B cell (primary cell): ENCODE data around the gene MMAB. TPM values are rescaled to one million over a fixed set of nuclear protein-coding genes. Genes with fewer than 3 reads are reported as not detected.

Source experiments
- ATAC-seq: fragments of 200-7000 bp; cut with Tn5 transposase; one replicate; pipeline ENCODE4 v1.10.0; 2021; ENCODE audit warnings: low read depth, mild to moderate bottlenecking, moderate number of reproducible peaks, moderate library complexity
- CTCF ChIA-PET: fragments of 350-600 bp; sonication (Branson Sonifier 250); formaldehyde crosslinking; loops from one replicate; lab custom pipeline; 2021; ENCODE audit warnings: antibody characterized with exemption, inconsistent platforms; lab: Charles Lee
- POLR2A ChIA-PET: fragments of 350-600 bp; sonication (Branson Sonifier 250); formaldehyde crosslinking; loops from one replicate; lab custom pipeline; 2021; ENCODE audit warnings: antibody characterized with exemption; lab: Charles Lee
- DNase-seq: peaks from one replicate; pipeline ENCODE4 v3.0.0; 2013
- H2AFZ ChIP-seq: 2 replicates; pipeline ENCODE4 v1.6.1; 2012; ENCODE audit warnings: mild to moderate bottlenecking, low read depth, low read length; ENCODE audit not compliant: insufficient read depth, poor library complexity, severe bottlenecking
- H3K27ac ChIP-seq, 2 donors: 1 replicate in 1 of 2; 2 replicates in 1 of 2; pipeline ENCODE4 v1.5.1; 2012 to 2013; ENCODE audit warnings: low read length in 2 of 2, mild to moderate bottlenecking in 2 of 2, moderate library complexity in 1 of 2
- H3K27me3 ChIP-seq, 4 experiments: fragments of 200-600 bp in 1 of 4; sonication (generic) in 1 of 4; replicated peaks in 1 of 4; 1 replicate in 2 of 4; 2 replicates in 2 of 4; pipeline versions ENCODE4 v1.6.1 to v1.7.0; 2013 to 2016; ENCODE audit warnings: low read length in 3 of 4, mild to moderate bottlenecking in 2 of 4, mixed read lengths in 1 of 4, moderate library complexity in 1 of 4; ENCODE audit not compliant: insufficient read depth in 4 of 4, control insufficient read depth in 3 of 4; ENCODE audit errors: control extremely low read depth in 1 of 4
- H3K36me3 ChIP-seq, 2 experiments: replicated peaks in 1 of 2; 1 replicate in 1 of 2; 2 replicates in 1 of 2; pipeline versions ENCODE4 v1.6.1 to v1.7.1; 2013; ENCODE audit warnings: low read length in 1 of 2; ENCODE audit not compliant: insufficient read depth in 2 of 2, control insufficient read depth in 1 of 2; ENCODE audit errors: control extremely low read depth in 1 of 2, extremely low read depth in 1 of 2
- H3K4me1 ChIP-seq, 2 donors: fragments of 200-600 bp in 1 of 2; sonication (generic) in 1 of 2; 1 replicate in 1 of 2; 2 replicates in 1 of 2; pipeline versions ENCODE4 v1.5.1 to v1.6.1; 2013 to 2017; ENCODE audit warnings: low read length in 2 of 2; ENCODE audit not compliant: control insufficient read depth in 2 of 2, insufficient read depth in 2 of 2
- H3K4me2 ChIP-seq: replicated peaks from 2 replicates; pipeline ENCODE3; 2012; ENCODE audit warnings: mild to moderate bottlenecking, low read depth, low read length; ENCODE audit not compliant: poor library complexity, severe bottlenecking
- H3K4me3 ChIP-seq, 5 experiments: fragments of 200-600 bp in 1 of 5; sonication (generic) in 1 of 5; 1 replicate in 3 of 5; 2 replicates in 2 of 5; pipeline versions ENCODE4 v1.5.1 to v1.7.0; 2011 to 2016; ENCODE audit warnings: low read length in 4 of 5, mild to moderate bottlenecking in 4 of 5, low read depth in 2 of 5, control low read depth in 1 of 5, moderate library complexity in 1 of 5; ENCODE audit not compliant: insufficient read depth in 1 of 5; ENCODE audit errors: control extremely low read depth in 1 of 5, extremely low read depth in 1 of 5
- H3K79me2 ChIP-seq: fragments of 200-600 bp; sonication (generic); one replicate; pipeline ENCODE4 v1.6.0; 2016; ENCODE audit warnings: low read length; ENCODE audit not compliant: control insufficient read depth, insufficient read depth
- H3K9ac ChIP-seq: fragments of 200-600 bp; sonication (generic); 2 replicates; pipeline ENCODE4 v1.6.1; 2017; ENCODE audit warnings: mild to moderate bottlenecking, low read length, moderate library complexity
- H3K9me3 ChIP-seq, 3 donors: one replicate each; pipeline versions ENCODE4 v1.6.1 to v1.7.1; 2013; ENCODE audit warnings: low read length in 2 of 3; ENCODE audit not compliant: control insufficient read depth in 2 of 3, insufficient read depth in 1 of 3; ENCODE audit errors: control extremely low read depth in 1 of 3
- H4K20me1 ChIP-seq: 2 replicates; pipeline ENCODE4 v1.6.0; 2012; ENCODE audit warnings: mild to moderate bottlenecking, low read length; ENCODE audit not compliant: insufficient read depth, control insufficient read depth, poor library complexity, severe bottlenecking
- H3K27ac Mint-ChIP-seq: one replicate; pipeline ENCODE4 v1.8.0; 2021; ENCODE audit warnings: mixed read lengths
- H3K27me3 Mint-ChIP-seq: one replicate; pipeline ENCODE4 v1.8.0; 2021; ENCODE audit warnings: mixed read lengths
- H3K4me1 Mint-ChIP-seq: one replicate; pipeline ENCODE4 v1.8.0; 2021; ENCODE audit warnings: mixed read lengths
- H3K4me3 Mint-ChIP-seq: one replicate; pipeline ENCODE4 v1.8.0; 2021; ENCODE audit warnings: mixed read lengths
- H3K9me3 Mint-ChIP-seq: one replicate; pipeline ENCODE4 v1.8.0; 2022; ENCODE audit warnings: mixed read lengths; ENCODE audit not compliant: insufficient read depth
- CTCF ChIP-seq: fragments of 200-600 bp; IDR thresholded peaks from one replicate; pipeline ENCODE4 v1.8.0; 2022; ENCODE audit warnings: antibody characterized with exemption, mild to moderate bottlenecking
- EZH2 ChIP-seq: IDR thresholded peaks from 2 replicates; pipeline ENCODE4 v1.6.1; 2012; ENCODE audit warnings: borderline replicate concordance, low read depth, mild to moderate bottlenecking, moderate library complexity, low read length; ENCODE audit not compliant: insufficient read depth, poor library complexity, severe bottlenecking
- WGBS: methylation state at CpG from one replicate; pipeline ENCODE4 v1.1.5; 2013; ENCODE audit warnings: missing lambda C conversion rate; ENCODE audit not compliant: insufficient coverage; 5-methylcytosine and 5-hydroxymethylcytosine counted together
- intact Hi-C: fragments of 100-400 bp; cut with micrococcal nuclease; formaldehyde crosslinking; loops from one replicate; pipeline ENCODE4 v1.10.0; 2022
- polyA plus RNA-seq: library from polyadenylated mRNA; depleted of rRNA; stranded (reverse); fragments of >200 nt; gene quantifications from 2 replicates; pipeline ENCODE4 v1.2.3, GENCODE V29; 2012
- total RNA-seq, 2 donors: library from RNA; stranded (reverse); fragments of 120-200 nt in 1 of 2; gene quantifications; 1 replicate in 1 of 2; 2 replicates in 1 of 2; pipeline versions ENCODE4 v1.2.3 to v1.2.4, GENCODE V29; 2013 to 2022

MMAB gene
- total and polyA plus RNA-seq, 2 donors (not counting 1 experiment from before 2014, with no cell fraction given) = 15.0 to 20.5 TPM

- CTCF ChIA-PET = interaction anchor here (0.7 kb wide), 1 partner anchor 18 kb away, joined by 4 read pairs; no protein-coding TSS in a partner anchor
Measured at GRCh38 chr12:109578330-109578927, 5.1 kb upstream of the MMAB start.

More at GRCh38 chr12:109578330-109578927, 5.1 kb upstream of the MMAB start:
- Histone ChIP-seq H2AFZ (no peak overlapping the region), H3K4me1 (peaks cover 8 to 12% of the 10 kb centered on the region in 2 donors), H3K27me3 (no peaks in the 10 kb centered on the region), H3K27ac (no peak overlapping the region), H3K79me2 (peaks cover 6% of the 10 kb centered on the region), H3K9ac (no peak overlapping the region), H4K20me1 (no peaks in the 10 kb centered on the region), H3K4me3 (no peak overlapping the region), H3K9me3 (no peaks in the 10 kb centered on the region), H3K36me3 (peaks cover 0 to 32% of the 10 kb centered on the region in 2 experiments), H3K4me2 (no peak overlapping the region)
- H3K27ac Mint-ChIP-seq = no peak overlapping the region
- H3K9me3 Mint-ChIP-seq = no peaks in the 10 kb centered on the region
- POLR2A ChIA-PET = no interaction called here
- ATAC-seq (no peak), DNase-seq (no peak)
- WGBS = 96% methylated on average over 4 of the region's 8 CpGs
- TF ChIP-seq EZH2 = no peak
- TF ChIP-seq CTCF = no peak
- no peak overlapping the region for H3K4me3 Mint-ChIP-seq
- peaks cover 15% of the 10 kb centered on the region for H3K4me1 Mint-ChIP-seq
- no peaks in the 10 kb centered on the region for H3K27me3 Mint-ChIP-seq
- intact Hi-C loops = no loop called here
